Measurements from ENCODE around the gene C1orf105.

Gene C1orf105

DNA sequence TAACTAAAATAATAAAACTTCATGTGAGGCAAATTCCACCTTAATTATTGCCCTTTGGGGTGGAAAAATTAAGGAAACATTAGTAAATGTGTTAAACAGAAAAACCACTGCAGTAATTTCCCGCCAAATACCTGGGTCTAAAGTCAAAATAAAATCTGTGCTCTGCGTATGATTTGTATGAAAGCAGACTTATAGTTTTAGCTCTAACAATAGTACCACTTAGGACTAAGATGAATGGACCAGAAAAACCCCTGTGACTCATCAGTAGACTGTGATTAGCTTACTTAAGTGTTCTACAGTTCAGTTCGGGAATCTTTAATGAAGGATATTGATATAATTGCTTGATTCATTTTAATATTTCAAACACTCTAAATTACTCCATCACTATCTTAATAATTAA is 23.3 kb upstream of the C1orf105 start:
- no peak for DNase-seq (ENCODE audit: low spot score)

DNA sequence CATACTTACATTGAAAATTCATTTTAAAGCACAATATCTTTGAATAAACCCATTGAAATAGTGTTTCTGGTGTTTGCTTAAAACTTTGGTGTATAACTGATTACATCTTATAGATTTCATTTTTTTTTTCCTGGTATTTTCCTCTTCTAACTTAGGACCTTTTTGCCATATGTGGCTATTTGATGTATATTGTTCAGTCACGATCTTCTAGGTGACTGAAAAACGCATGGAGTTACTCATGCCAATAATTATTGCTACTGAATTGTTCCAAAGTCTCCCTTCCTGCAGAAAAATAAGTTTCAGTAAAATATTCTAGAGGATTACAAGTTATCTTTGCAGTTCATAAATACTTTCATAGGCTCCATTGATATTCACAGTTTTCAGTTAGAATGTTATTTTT is 22.9 kb upstream of the C1orf105 start:
- no peak for DNase-seq (ENCODE audit: low spot score)

DNA sequence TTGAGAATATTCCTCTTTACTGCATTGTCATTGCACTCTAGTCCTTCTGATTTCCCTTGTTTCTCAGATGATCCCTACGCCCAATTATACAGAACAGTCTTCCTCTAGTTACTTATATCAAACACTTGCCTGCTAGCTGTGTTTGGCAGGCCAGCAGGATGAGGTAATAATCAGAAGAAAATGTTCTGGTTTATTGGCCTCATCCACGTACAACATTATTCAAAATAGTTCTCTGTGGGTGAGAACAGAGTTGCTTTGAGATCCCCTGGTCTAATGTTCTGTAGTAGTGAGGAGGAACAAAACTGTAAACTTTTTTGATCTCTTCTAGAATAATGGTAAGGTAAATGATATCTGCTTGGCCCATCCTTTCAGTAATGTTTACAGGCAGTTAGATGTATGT is 22.3 kb upstream of the C1orf105 start:
- peak; percentile 13 for DNase-seq (ENCODE audit: low spot score)

DNA sequence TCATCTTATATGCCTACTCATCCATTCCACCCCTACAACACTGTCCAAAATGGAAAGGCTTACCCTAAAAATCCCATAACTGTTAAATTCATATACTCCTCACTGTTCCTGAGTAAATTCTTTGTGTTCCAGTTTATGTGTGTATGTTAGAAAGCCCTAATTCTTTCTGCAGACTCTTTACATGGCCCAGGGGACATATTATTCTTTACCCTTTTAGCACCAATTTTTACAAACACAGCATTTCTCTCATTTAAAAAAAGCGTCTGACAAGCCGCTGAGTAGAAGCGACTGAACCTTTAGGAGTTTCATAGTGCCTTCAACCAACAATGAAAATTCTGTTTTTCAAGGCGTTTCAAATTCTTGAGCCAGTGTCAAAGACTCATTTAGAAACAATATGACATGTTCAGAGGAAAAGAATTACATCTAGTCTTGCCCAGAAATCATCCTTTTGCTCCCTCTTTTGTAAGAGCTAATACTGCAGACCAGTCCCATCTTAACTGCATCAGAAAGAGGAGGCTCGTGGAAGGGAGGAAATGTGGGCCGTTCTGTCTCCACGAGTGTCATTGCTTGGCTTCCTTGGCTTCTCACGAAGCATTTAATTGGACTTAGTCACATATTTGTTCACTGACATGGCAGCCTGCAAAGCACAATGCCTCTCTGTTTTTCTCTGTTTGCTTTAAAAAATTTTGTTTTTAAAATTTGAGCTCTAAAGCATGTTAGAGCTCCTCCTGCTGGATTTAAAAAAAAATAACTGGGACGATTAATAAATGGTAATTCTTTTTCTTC is 21.3 kb upstream of the C1orf105 start:
- DNase-seq (ENCODE audit: low spot score), result peak; percentile 26

DNA sequence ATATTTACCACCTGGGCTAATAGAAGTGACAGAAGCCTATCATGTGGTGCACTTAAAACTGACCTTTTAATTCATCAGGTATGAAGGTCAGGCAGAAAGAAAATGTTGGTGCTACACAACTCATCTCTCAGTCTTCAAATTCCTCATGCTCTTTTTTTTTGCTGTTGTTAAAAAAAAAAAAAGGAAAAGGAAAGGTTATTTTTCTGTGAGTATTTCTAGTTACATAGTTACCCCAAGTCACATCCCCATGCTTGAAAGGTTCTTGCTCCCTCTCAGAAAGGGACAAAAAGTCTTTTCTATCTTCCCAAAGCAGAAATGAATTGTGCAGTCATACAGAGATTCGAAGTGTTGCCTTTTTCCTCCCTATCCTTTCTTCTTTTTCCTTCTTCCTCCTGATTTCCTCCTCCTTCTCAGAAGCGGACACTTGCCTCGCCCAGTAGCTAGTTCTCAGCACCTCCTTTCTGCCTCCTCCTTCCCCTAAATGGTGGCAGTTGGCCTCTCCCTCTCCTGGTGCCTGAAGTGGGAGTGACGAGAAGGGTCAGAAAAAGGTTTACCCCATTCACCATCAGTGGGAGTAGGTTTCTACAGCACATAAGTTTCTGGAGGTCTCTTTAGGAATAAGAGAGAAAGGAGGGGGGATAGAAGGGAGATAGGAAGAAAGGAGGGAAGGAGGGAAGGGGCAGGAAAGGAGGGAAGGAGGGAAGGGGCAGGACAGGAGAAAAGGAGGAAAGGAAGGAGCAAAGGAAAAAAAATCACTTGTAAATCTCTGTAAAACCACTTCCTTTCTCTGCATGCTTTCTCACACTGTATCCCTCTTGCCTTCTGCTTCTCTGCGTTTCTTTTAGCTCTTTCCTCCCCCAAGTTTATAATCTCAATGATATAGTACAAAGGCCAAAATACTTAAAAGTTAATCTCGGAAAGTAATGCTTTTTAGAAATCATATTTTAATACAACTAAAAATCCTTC is 20.4 kb upstream of the C1orf105 start:
- DNase-seq (ENCODE audit: low spot score), result no peak

DNA sequence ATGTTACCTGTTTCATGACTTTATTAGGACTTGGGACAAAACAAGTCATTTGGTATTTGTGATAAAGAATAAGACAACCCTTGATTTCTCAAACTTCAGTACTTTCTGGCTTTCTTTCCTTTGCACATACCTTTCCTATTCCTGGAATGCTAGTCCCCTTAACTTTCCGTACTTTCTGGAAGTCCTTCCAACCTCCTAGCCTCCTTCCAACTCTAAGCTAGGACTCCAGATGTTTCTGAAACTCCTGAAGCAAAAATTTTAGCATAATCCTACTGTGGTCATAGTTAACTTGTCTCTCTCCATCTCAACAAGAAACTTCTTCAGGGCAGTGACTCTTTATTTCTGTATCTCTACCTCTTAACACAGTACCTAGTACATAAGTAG is 19.8 kb upstream of the C1orf105 start:
- no peak for DNase-seq (ENCODE audit: low spot score)

DNA sequence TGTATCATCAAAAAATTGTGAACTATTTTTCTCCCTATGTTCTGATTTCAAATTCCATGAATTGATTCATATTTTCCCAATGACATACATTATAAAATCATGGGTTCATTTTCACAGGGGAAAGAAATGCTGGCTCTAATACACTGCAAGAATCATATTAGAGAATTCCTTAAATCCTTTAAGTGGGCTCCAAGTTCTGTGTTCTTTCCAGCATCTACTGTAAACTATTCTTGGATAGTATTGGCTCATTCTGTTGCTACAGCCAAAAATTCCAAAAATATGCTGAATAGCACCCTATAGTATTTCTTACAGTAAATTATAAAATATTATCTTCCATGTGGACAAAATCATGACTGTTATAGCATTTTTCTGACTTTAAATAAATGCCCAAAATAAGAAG is 19.0 kb upstream of the C1orf105 start:
- no peak for DNase-seq (ENCODE audit: low spot score)

DNA sequence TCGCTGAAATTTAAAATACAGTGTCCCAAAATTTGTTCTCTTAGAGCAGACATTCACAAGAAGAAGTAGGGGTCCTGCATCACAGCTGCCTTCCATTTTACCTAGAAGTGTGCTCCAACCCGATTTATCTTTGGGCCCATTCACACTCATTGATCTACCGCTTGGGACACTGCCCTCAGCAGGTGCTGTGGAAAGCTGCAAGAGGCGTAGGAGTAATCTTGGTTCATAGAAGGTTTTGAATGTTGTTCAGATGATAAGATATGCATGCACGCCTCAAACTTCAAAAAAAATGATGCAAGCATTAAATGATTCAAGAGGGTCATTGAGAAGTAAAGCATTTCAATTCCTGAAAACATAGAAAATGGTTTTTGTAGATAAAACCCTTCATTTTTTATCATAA is 18.6 kb upstream of the C1orf105 start:
- DNase-seq (ENCODE audit: low spot score), result no peak

DNA sequence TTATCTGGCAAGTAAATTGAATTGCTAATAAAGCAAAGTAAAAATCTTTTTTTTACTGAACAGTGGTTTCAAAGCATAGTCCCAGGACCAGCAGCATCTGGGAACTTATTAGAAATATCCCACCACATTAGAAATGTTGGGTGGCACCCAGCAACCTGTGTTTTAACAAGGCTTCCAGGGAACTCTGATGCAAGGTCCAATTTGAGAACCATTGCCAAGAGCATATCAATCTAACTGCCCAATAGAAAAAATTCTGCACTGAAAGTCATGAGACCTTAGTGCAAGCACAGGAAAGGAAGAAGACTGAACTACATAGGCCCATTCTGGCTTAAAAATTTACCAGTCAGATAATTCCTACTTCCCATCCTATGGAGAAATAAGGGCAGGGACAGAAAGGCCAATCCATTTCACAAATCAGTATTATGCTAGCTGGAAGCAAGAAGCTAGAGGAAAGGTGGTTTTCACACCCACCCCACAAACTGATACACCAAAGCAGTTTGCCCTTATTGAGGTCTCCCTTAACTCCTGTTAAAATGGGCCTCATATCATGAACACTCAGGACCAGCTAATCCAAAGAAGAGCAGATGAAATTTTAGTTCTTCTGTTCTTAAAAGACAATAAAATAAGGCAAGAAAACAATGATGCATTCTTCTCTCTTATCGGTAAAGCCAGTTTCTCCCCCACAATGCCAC is 17.5 kb upstream of the C1orf105 start:
- DNase-seq (ENCODE audit: low spot score), result no peak

DNA sequence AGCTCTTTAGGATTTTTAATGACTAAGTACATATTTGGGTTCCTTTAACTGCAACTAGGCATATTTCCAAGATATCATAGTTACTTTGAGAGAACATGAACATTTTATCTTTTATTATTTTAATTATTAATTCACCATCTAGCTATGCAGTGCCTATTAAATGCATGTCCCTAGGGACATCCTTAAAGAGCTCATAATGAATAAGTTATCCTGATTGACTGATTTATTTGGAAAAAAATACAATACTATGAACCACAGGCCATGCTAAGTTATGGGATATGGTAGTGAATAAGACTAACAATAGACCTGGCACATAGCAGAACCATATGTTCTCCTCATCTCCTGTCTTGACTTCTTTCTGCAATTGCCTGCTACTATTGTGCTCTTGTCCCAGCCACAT is 16.4 kb upstream of the C1orf105 start:
- DNase-seq (ENCODE audit: low spot score), result no peak

DNA sequence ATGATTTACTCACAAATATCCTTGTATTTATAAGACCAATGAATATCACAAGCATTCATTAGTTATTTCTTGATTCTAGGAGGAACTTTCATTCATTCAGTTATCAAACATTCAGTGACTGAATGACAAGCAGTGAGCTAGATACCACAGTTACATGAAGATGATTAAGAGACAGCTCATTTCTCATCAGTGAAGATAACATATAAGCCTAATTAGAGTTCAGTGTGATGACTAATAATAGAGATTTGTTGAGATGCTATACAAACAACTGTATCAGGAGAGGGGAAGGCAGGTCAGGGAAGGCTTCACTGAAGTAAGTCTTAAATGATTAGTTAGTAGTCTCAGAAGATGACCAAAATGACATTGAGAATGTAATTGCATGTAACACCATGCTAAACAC is 14.6 kb upstream of the C1orf105 start:
- DNase-seq (ENCODE audit: low spot score), result no peak

DNA sequence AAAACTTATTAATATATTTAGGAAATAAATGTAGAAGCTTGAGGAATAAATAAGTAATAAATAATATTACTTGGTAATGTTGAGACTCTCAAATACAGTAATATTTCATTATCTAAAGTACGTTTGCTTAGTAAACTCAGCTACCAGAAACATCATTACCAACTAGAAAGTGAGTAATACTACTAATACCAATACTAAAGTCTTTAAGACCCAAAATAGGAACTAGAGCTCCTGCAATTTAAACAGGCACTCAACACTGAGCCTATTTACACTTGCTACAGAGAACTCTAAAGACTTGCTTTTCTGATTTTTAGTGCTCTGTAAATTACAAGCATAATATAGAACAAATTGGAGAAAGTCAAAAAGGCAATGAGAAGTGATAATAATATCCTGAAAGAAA is 13.5 kb upstream of the C1orf105 start:
- no peak for DNase-seq (ENCODE audit: low spot score)

DNA sequence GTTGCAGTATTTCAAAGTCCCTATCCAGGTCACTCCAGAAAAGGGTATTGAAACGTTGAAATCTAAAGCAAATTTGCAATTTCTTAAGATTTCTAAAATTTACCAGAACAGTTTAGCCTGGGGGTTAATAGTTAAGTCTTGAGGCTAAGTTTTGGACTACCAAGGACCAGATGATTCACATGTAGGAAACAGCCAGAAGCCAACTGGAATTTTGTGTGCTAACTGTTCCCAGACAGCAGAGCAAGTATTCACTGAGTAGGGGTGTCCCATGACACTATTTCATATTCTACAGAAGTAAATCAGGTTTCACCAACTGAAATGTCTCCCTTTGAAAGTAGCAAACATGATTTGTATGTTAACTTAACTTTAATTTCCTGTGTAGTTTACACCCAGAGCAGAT is 11.5 kb upstream of the C1orf105 start:
- no peak for DNase-seq (ENCODE audit: low spot score)

DNA sequence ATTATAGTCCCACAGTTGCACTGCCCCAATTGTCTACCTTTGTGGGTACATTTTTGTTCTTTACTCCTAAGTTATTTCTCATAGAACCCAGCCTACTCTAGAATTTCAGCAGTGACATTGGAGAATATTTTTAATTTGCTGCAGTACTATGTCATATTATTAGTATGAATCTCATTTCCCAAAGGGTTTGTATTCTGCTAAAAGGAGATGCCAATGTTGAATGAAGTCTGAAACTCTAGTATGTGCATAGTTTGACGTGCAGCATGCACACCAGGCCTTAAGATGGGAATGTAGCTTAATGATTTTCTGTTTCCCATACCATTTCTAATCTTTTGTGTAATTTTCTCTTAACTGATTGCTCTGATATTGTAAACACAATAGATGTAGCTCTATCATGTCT is 10.5 kb upstream of the C1orf105 start:
- DNase-seq (ENCODE audit: low spot score), result no peak

DNA sequence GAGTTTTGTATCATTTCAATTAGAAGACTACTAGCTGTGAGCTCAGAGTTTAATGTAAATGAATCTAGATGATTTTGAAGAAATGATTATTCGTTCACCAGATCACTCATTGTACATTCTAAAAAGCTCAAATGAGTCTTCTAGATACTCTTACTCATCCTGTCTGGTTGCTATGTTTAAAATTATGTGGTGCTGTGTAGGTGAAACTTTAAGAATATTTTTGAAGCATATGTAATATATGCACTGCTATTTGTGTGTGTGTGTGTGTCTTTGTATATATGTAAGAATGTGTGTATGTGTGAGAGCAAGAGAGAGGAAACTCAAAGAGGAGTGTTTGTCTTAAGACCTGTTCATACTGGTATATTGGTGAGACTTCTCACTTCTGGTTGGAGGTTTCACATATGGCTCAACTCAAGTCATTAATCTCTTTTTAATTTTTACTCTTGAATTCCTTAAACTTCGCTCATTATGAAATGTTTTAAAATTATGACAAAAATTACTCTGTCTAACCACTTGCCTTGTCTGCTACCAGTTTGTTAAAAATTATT is 8.6 kb upstream of the C1orf105 start:
- DNase-seq (ENCODE audit: low spot score), result no peak

DNA sequence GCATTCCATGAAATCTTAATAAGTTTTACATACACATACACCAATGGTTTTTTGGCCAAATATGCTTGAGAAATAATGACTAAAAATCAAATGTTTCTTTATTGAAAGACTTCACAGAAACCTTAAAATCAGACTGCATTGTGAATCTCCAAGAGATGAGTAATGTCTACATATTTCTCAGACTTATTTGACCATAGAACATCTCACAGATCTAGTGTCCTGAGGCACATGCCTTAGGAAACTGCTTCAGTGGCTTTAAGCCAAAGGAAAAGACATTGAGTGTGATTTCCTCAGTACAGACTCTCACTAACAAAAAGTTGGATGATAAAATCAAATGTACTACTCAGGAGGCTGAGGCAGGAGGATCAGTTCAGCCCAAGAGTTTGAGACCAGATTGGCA is 6.2 kb upstream of the C1orf105 start:
- DNase-seq (ENCODE audit: low spot score), result no peak

DNA sequence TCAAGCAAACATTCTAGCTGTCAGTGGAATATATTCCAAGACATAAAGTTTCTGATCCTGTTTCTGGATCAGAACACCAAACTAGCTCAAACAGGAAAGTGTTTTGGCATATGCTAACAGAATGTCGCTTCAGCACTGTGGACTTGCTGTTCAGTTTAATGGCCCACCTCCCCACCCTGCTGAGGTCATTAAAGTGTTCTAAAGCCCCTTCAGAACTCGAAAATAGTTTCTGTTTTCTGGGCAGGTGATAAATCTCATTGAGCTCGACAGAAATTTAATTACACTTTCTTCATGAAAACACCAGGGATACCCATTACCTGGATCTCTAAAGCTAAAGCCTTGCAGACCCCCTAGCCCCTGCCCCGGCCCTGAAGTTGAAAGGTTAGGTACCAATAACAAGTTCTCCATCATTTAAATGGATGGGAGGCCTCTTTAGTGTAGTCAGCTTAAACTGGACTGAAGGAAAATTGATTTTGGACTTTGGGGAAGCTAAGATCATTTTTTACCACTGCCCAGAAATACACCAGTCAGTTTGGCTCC is 3.9 kb upstream of the C1orf105 start:
- no peak for DNase-seq (ENCODE audit: low spot score)

DNA sequence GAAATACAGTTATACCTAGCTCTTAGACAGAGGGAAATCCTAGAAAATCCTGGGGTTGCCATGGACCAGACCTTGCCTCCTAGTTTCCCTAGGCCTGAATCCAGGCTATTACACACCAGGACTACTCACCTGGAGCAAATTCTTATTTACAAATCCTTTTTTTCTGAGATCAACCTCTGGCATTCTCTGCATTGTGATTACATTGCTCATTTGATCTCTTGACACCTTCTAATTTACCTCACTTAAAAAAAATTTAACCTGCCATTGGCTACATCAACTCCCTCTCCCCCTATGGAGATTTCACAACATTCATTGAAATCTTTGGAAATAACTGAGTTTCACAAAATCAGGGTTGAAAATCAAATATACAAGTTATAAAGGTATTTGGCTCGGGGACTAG is 2.9 kb upstream of the C1orf105 start:
- no peak for DNase-seq (ENCODE audit: low spot score)

DNA sequence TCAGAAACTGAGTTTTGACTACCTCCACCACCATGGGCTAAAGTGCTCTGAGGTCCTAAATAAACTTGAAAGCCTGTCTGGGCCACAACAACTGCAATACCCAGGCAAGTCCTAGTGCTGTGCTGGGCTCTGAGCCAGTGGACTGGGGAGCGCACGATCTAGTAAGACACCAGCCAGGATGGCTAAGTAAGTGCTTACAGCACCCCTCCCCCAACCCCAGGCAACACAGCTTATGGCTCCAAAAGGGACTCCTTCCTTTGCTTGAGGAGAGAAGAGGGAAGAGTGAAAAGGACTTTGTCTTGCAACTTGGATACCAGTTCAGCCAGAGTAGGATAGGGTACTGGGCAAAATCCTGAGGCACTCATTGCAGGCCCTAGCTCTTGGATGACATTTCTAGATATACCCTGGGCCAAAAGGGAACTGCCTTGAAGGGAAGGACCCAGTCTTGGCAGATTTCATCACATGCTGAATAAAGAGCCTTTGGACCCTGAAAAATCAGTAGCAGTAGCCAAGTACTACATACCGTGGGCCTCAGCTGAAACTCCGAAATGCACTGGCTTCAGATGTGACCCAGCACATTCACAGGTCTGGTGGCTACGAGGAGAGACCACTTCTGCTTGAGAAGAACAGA is 1.6 kb downstream of the C1orf105 start:
- DNase-seq (ENCODE audit: low spot score), result no peak

DNA sequence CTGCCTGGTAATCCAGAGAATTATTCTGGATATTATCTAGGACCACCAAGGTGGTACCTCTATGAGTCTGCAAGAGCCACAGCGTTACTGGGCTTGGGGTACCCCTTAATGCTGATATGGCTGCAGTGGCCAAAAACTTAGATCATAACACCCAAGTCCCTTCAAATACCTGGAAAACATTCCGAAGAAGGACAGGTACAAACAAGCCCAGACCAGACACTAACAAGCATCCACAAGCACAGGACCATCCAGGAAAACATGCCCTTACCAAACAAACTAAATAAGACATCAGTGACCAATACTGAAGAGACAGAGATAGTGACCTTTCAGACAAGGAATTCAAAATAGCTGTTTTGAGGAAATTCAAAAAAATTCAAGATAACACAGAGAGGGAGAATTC is 2.9 kb downstream of the C1orf105 start:
- no peak for DNase-seq (ENCODE audit: low spot score)

DNA sequence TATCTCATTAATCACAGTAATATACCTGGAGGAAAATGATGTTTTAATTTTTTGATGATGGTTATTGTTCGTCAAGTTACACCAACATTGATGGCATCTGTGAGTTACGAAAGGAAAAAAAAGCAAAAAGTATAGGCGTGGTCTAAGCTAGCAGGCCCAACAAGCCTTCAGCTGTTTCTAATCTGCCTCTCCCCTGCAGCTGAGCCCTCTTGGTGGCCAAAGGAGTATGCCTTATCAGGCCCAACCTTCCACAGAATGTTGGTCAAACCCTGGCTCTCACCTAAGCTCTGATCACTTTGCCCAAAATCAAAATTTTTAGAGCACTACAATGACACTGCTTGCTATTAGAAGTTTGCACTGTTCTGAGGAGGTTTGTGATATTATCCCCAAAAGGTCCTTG is 4.9 kb downstream of the C1orf105 start:
- no peak for DNase-seq (ENCODE audit: low spot score)

DNA sequence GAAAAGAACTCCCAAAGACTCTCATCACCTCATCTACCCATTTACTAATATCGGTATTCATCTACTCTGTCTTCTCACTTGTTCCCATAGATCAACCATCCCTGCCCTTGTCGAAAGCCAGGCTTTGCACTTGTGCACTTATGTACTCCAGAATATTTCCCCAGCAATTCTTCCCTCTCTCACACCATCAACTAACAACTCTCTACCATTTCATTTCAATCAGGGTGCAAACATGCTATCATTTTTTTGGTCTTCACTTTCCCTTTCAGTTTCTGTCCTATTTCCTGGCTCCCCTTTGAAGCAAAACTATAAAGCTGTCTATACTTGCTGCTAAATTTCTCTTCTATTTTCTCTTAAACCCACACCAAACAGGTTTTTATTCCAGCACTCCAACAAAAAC is 6.7 kb downstream of the C1orf105 start:
- DNase-seq (ENCODE audit: low spot score), result no peak

Data from germinal center (tissue), 1 donor.